ENCODE measurements around the gene TNS1. TPM values are rescaled to one million over a fixed set of nuclear protein-coding genes. Genes with fewer than 3 reads are reported as not detected.

Gene TNS1
- total RNA-seq, 3 donors from 2014 or later (not counting 1 experiment from before 2014, with no cell fraction given), result 1.1 to 3.0 (median 2.1) TPM

DNA sequence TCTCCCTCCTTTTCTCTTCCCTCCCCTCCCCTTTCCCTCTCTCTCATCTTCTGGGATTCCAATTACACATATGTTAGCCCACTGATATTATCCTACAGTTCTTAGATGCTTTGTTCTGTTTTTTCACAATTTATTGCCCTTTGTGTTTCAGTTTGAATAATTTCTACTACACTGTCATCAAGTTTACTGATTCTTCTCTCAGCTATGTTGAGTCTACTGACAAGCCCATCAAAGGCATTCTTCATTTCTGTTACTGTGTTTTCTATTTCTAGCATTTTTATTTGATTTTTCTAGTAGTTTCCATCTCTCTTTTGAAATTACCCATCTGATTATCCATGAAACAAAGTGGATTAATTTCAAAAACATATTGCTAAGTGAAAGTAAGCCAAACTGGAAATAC lies 219.6 kb downstream of the TNS1 start:
- no peak overlapping the region for H3K4me3 ChIP-seq (ENCODE audit: low read length)
- no peak for DNase-seq
- no peaks in the 10 kb centered on the region for H3K9me3 Mint-ChIP-seq
- no peak overlapping the region for H3K4me3 Mint-ChIP-seq
- no peaks in the 10 kb centered on the region for H3K9me3 ChIP-seq (ENCODE audit: control insufficient read depth, insufficient read depth, low read length)
- no peak overlapping the region for H3K27ac ChIP-seq (ENCODE audit: low read length)
- peaks cover 3 to 11% of the 10 kb centered on the region in 2 donors for H3K4me1 Mint-ChIP-seq
- no peaks in the 10 kb centered on the region for H3K36me3 ChIP-seq (ENCODE audit: control insufficient read depth, insufficient read depth, low read length)
- H3K27me3 Mint-ChIP-seq (ENCODE audit: low read depth in 2 of 2), result no peaks in the 10 kb centered on the region
- intact Hi-C loops (cut with micrococcal nuclease), result no loop called here
- H3K4me1 ChIP-seq (ENCODE audit: control insufficient read depth, insufficient read depth, low read length), result peaks cover 3% of the 10 kb centered on the region
- H3K36me3 Mint-ChIP-seq, result no peaks in the 10 kb centered on the region
- no peaks in the 10 kb centered on the region for H3K27me3 ChIP-seq (ENCODE audit: control insufficient read depth, insufficient read depth, low read length)
- no peak for ATAC-seq
- H3K27ac Mint-ChIP-seq, result no peak overlapping the region
- TF ChIP-seq, protein P1, sequence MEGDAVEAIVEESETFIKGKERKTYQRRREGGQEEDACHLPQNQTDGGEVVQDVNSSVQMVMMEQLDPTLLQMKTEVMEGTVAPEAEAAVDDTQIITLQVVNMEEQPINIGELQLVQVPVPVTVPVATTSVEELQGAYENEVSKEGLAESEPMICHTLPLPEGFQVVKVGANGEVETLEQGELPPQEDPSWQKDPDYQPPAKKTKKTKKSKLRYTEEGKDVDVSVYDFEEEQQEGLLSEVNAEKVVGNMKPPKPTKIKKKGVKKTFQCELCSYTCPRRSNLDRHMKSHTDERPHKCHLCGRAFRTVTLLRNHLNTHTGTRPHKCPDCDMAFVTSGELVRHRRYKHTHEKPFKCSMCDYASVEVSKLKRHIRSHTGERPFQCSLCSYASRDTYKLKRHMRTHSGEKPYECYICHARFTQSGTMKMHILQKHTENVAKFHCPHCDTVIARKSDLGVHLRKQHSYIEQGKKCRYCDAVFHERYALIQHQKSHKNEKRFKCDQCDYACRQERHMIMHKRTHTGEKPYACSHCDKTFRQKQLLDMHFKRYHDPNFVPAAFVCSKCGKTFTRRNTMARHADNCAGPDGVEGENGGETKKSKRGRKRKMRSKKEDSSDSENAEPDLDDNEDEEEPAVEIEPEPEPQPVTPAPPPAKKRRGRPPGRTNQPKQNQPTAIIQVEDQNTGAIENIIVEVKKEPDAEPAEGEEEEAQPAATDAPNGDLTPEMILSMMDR (IDR thresholded peaks at IDR 0.05), result no peak

DNA sequence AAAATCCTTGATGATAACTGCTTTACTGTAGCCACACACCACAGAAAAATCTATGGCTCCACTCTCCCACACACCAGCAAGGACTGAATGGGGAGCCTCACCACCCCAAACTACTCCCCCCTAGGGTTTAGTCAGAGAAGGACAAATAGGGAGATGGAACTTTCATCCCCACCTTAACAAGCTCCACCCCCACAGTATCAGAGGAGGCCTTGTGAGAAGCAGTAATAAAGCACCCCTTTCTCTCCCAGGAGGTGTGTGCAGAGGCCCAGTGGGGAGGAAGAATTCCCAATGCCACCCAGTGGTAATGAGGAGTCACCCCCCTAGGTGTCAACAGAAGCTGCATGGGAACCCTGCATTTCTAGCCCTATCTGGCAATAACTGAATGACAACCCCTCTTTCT lies 224.9 kb downstream of the TNS1 start:
- intact Hi-C loops (cut with micrococcal nuclease), result no loop called here
- Mint-ChIP-seq H3K4me1 (no peaks in the 10 kb centered on the region), H3K4me3 (no peak overlapping the region), H3K36me3 (no peaks in the 10 kb centered on the region), H3K9me3 (no peaks in the 10 kb centered on the region), H3K27ac (no peak overlapping the region), H3K27me3 (ENCODE audit: low read depth in 2 of 2) (peaks cover 0 to 2% of the 10 kb centered on the region in 2 donors)
- no peak overlapping the region for H3K27ac ChIP-seq (ENCODE audit: low read length)
- no peaks in the 10 kb centered on the region for H3K27me3 ChIP-seq (ENCODE audit: control insufficient read depth, insufficient read depth, low read length)
- TF ChIP-seq, protein P1 (IDR thresholded peaks at IDR 0.05), result no peak
- DNase-seq (no peak), ATAC-seq (no peak)
- H3K4me3 ChIP-seq (ENCODE audit: low read length), result no peak overlapping the region
- H3K36me3 ChIP-seq (ENCODE audit: control insufficient read depth, insufficient read depth, low read length), result no peaks in the 10 kb centered on the region
- no peaks in the 10 kb centered on the region for H3K9me3 ChIP-seq (ENCODE audit: control insufficient read depth, insufficient read depth, low read length)
- no peaks in the 10 kb centered on the region for H3K4me1 ChIP-seq (ENCODE audit: control insufficient read depth, insufficient read depth, low read length)

DNA sequence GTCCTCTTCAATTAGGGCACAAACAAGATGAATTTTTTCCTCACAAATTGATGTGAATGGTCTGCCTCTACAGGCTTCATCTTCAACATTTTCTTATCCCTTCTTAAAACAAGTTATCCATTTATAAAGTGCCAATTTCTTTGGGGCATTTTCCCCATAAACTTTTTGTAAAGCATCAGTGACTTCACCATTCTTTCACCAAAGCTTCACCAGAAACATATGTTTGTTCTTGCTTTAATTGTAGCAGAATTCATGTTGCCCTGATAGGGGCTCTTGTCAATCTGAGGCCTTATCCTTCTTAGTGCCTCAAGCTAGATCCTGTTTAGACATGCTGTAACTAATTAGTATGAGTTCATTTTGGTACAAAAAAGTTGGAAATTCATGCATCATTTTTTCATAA lies 226.2 kb downstream of the TNS1 start:
- no peaks in the 10 kb centered on the region for H3K9me3 ChIP-seq (ENCODE audit: control insufficient read depth, insufficient read depth, low read length)
- no peaks in the 10 kb centered on the region for H3K27me3 ChIP-seq (ENCODE audit: control insufficient read depth, insufficient read depth, low read length)
- Mint-ChIP-seq H3K27ac (no peak overlapping the region), H3K4me3 (no peak overlapping the region), H3K9me3 (no peaks in the 10 kb centered on the region), H3K27me3 (ENCODE audit: low read depth in 2 of 2) (peaks cover 0 to 2% of the 10 kb centered on the region in 2 donors), H3K4me1 (no peaks in the 10 kb centered on the region), H3K36me3 (no peaks in the 10 kb centered on the region)
- H3K36me3 ChIP-seq (ENCODE audit: control insufficient read depth, insufficient read depth, low read length), result no peaks in the 10 kb centered on the region
- no peak overlapping the region for H3K27ac ChIP-seq (ENCODE audit: low read length)
- H3K4me3 ChIP-seq (ENCODE audit: low read length), result no peak overlapping the region
- TF ChIP-seq, protein P1 (IDR thresholded peaks at IDR 0.05), result no peak
- no peak for ATAC-seq
- intact Hi-C loops (cut with micrococcal nuclease), result no loop called here
- no peak for DNase-seq
- no peaks in the 10 kb centered on the region for H3K4me1 ChIP-seq (ENCODE audit: control insufficient read depth, insufficient read depth, low read length)

DNA sequence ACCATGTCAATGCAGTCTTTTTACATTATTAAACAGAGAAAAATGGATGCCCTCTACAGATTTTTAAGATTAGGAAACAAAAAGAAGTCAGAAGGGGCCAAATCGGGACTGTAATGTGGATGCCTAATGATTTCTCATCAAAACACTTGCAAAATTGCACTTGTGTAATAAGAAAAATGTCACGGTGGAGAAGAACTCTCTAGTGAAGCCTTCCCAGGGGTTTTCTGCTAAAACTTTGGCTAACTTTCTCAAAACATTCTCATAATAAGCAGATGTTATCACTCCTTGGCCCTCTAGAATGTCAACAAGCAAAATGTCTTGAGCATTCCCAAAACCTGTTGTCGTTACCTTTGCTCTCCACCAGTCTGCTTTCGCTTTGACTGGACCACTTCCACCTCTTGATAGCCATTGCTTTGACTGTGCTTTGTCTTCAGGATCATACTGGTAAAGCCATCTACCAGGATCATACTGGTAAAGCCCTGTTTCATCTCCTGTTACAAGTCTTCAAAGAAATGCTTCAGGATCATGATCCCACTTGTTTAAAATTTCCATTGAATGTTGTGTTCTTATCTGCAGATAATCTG lies 226.8 kb downstream of the TNS1 start:
- no peak overlapping the region for H3K4me3 Mint-ChIP-seq
- no peaks in the 10 kb centered on the region for H3K4me1 Mint-ChIP-seq
- TF ChIP-seq, protein P1 (IDR thresholded peaks at IDR 0.05), result no peak
- intact Hi-C loops (cut with micrococcal nuclease), result no loop called here
- H3K27me3 Mint-ChIP-seq (ENCODE audit: low read depth in 2 of 2), result peaks cover 0 to 2% of the 10 kb centered on the region in 2 donors
- no peaks in the 10 kb centered on the region for H3K27me3 ChIP-seq (ENCODE audit: control insufficient read depth, insufficient read depth, low read length)
- DNase-seq, result no peak
- no peak overlapping the region for H3K4me3 ChIP-seq (ENCODE audit: low read length)
- 73% methylated on average over 4 of the region's 4 CpGs for WGBS (ENCODE audit: insufficient coverage)
- ATAC-seq, result no peak
- no peak overlapping the region for H3K27ac Mint-ChIP-seq
- no peaks in the 10 kb centered on the region for H3K4me1 ChIP-seq (ENCODE audit: control insufficient read depth, insufficient read depth, low read length)
- no peaks in the 10 kb centered on the region for H3K36me3 Mint-ChIP-seq
- no peaks in the 10 kb centered on the region for H3K36me3 ChIP-seq (ENCODE audit: control insufficient read depth, insufficient read depth, low read length)
- no peak overlapping the region for H3K27ac ChIP-seq (ENCODE audit: low read length)
- H3K9me3 Mint-ChIP-seq, result no peaks in the 10 kb centered on the region
- no peaks in the 10 kb centered on the region for H3K9me3 ChIP-seq (ENCODE audit: control insufficient read depth, insufficient read depth, low read length)
